Lung (tissue), 12 donors: Measurements from ENCODE around the gene KHK. TPM values are rescaled to one million over a fixed set of nuclear protein-coding genes. Genes with fewer than 3 reads are reported as not detected.

Experiments
- ATAC-seq: fragments of 200-7000 bp; cut with Tn5 transposase; one replicate; pipeline ENCODE4 v1.9.1; 2020; ENCODE audit warnings: moderate number of reproducible peaks; ENCODE audit not compliant: insufficient read depth, low FRiP score
- DNase-seq, 3 donors: peaks; one replicate each; pipeline ENCODE4 v3.0.0-alpha.2; 2013 to 2017
- H3K27ac ChIP-seq, 2 donors: one replicate each; pipeline ENCODE4 v1.5.1; 2013; ENCODE audit warnings: mild to moderate bottlenecking in 2 of 2, moderate library complexity in 2 of 2, control low read depth in 1 of 2, inconsistent platforms in 1 of 2, low read depth in 1 of 2, low read length in 1 of 2
- H3K27me3 ChIP-seq, 3 donors: one replicate each; pipeline ENCODE4 v1.5.1; 2013; ENCODE audit warnings: low read length in 2 of 3; ENCODE audit not compliant: control insufficient read depth in 3 of 3, insufficient read depth in 3 of 3
- H3K36me3 ChIP-seq, 4 donors: one replicate each; pipeline ENCODE4 v1.5.1; 2013; ENCODE audit warnings: low read length in 4 of 4, mild to moderate bottlenecking in 1 of 4, moderate library complexity in 1 of 4; ENCODE audit not compliant: control insufficient read depth in 4 of 4, insufficient read depth in 4 of 4
- H3K4me1 ChIP-seq, 5 donors: one replicate each; pipeline ENCODE4 v1.5.1; 2013; ENCODE audit warnings: low read length in 5 of 5, mild to moderate bottlenecking in 2 of 5, moderate library complexity in 1 of 5; ENCODE audit not compliant: control insufficient read depth in 5 of 5, insufficient read depth in 5 of 5
- H3K4me3 ChIP-seq: one replicate; pipeline ENCODE4 v1.5.1; 2013; ENCODE audit warnings: mild to moderate bottlenecking, control low read depth, moderate library complexity
- H3K9ac ChIP-seq, 2 donors: one replicate each; pipeline ENCODE4 v1.5.1; 2013; ENCODE audit warnings: low read length in 2 of 2, control low read depth in 1 of 2; ENCODE audit not compliant: insufficient read depth in 1 of 2
- H3K9me3 ChIP-seq, 4 donors: one replicate each; pipeline ENCODE4 v1.5.1; 2013; ENCODE audit warnings: low read length in 3 of 4, mild to moderate bottlenecking in 1 of 4, moderate library complexity in 1 of 4; ENCODE audit not compliant: control insufficient read depth in 4 of 4, insufficient read depth in 3 of 4
- CTCF ChIP-seq: IDR thresholded peaks from 2 replicates; pipeline ENCODE4 v1.5.1; 2012; ENCODE audit warnings: mild to moderate bottlenecking; ENCODE audit errors: control extremely low read depth, extremely low read depth
- WGBS, 2 donors: extraction: QIAGEN DNeasy Blood & Tissue Kit; methylation state at CpG; one replicate each; pipeline ENCODE4 v1.1.7; 2013; 5-methylcytosine and 5-hydroxymethylcytosine counted together
- polyA plus RNA-seq, 2 donors: library from polyadenylated mRNA; stranded (reverse); fragments of 200-250 nt; gene quantifications; one replicate each; pipeline ENCODE4 v1.2.1, GENCODE V29; 2013
- total RNA-seq, 2 donors: library from RNA; depleted of rRNA in 1 of 2; stranded (reverse); fragments of >200 nt in 1 of 2; gene quantifications; one replicate each; pipeline ENCODE4 v1.2.1, GENCODE V29; 2014 to 2021
- donor health status: control.
- donor health status: control.
- donor health status: Bipolar disorder and iron deficiency.
- donor health status: healthy.
- donor health status: DM: yes; HTN: yes; CAD: no.

The KHK gene
- total and polyA plus RNA-seq, 4 donors: 1.6 to 7.6 (median 3.7) TPM

GRCh38 chr2:27097341-27097740, 10.8 kb downstream of the KHK start:
- H3K9ac ChIP-seq: no peak overlapping the region
- no peaks in the 10 kb centered on the region for H3K27me3 ChIP-seq
- no peak for TF ChIP-seq CTCF
- ATAC-seq: no peak
- 92 to 93% methylated on average over 14 of the region's 14 CpGs for WGBS, 2 donors
- no peak overlapping the region for H3K27ac ChIP-seq
- H3K4me1 ChIP-seq: peaks cover 0 to 10% (median 7%) of the 10 kb centered on the region in 5 donors
- no peak for DNase-seq
- H3K36me3 ChIP-seq: no peaks in the 10 kb centered on the region
- no peak overlapping the region for H3K4me3 ChIP-seq
- H3K9me3 ChIP-seq: no peaks in the 10 kb centered on the region

- DNase-seq: no peak
- ATAC-seq: no peak
- H3K9me3 ChIP-seq: no peaks in the 10 kb centered on the region
- H3K27me3 ChIP-seq: no peaks in the 10 kb centered on the region
- 94 to 95% methylated on average over 19 of the region's 19 CpGs for WGBS, 2 donors
- no peak overlapping the region for H3K9ac ChIP-seq
- H3K36me3 ChIP-seq: no peaks in the 10 kb centered on the region
- no peak overlapping the region for H3K27ac ChIP-seq
- H3K4me1 ChIP-seq: peaks cover 0 to 10% (median 7%) of the 10 kb centered on the region in 5 donors
- TF ChIP-seq CTCF: no peak
- no peak overlapping the region for H3K4me3 ChIP-seq
Measured at GRCh38 chr2:27099334-27099955, 12.9 kb downstream of the KHK start.

GRCh38 chr2:27100036-27100435, 13.5 kb downstream of the KHK start:
- H3K27ac ChIP-seq: no peak overlapping the region
- no peak for TF ChIP-seq CTCF
- no peaks in the 10 kb centered on the region for H3K27me3 ChIP-seq
- no peak overlapping the region for H3K9ac ChIP-seq
- H3K36me3 ChIP-seq: no peaks in the 10 kb centered on the region
- no peak overlapping the region for H3K4me3 ChIP-seq
- no peak for DNase-seq
- H3K4me1 ChIP-seq: peaks cover 0 to 10% (median 7%) of the 10 kb centered on the region in 5 donors
- WGBS, 2 donors: 89 to 91% methylated on average over 10 of the region's 10 CpGs
- H3K9me3 ChIP-seq: no peaks in the 10 kb centered on the region
- ATAC-seq: no peak

- DNase-seq (no peak), ATAC-seq (no peak)
- 83 to 89% methylated on average over 5 of the region's 5 CpGs for WGBS, 2 donors
- no peak overlapping the region for H3K9ac ChIP-seq
- no peak overlapping the region for H3K4me3 ChIP-seq
- no peaks in the 10 kb centered on the region for H3K27me3 ChIP-seq
- H3K9me3 ChIP-seq: no peaks in the 10 kb centered on the region
- no peak overlapping the region for H3K27ac ChIP-seq
- no peak for TF ChIP-seq CTCF
- no peaks in the 10 kb centered on the region for H3K36me3 ChIP-seq
- no peaks in the 10 kb centered on the region for H3K4me1 ChIP-seq
Measured at GRCh38 chr2:27102329-27102728, 15.8 kb downstream of the KHK start.
